RWPE2 (cell line): Measurements from ENCODE around the gene ZNHIT3.
"Not testable (repeated sequence)": the region's sequence is repeated elsewhere in the genome, so short reads cannot be mapped to it uniquely, and the experiment has no call there.

Experiments
- ATAC-seq: fragments of 200-7000 bp; cut with Tn5 transposase; 3 replicates; pipeline ENCODE4 v1.9.1; 2021; ENCODE audit warnings: low read depth
- DNase-seq: peaks from one replicate; pipeline ENCODE4 v3.0.0-alpha.2; 2020; ENCODE audit warnings: low spot score
- H3K27ac ChIP-seq: fragments of 450-650 bp; 2 replicates; pipeline ENCODE4 v1.5.1; 2017; ENCODE audit warnings: mild to moderate bottlenecking; ENCODE audit not compliant: poor library complexity, severe bottlenecking
- H3K27me3 ChIP-seq: fragments of 250-450 bp; sonication (Bioruptor Pico); 2 replicates; pipeline ENCODE4 v1.5.1; 2021; ENCODE audit warnings: mild to moderate bottlenecking, moderate library complexity; ENCODE audit not compliant: insufficient read depth, poor library complexity, severe bottlenecking
- H3K36me3 ChIP-seq: fragments of 250-450 bp; sonication (Bioruptor Pico); 2 replicates; pipeline ENCODE4 v1.5.1; 2020; ENCODE audit warnings: low read depth, mild to moderate bottlenecking, moderate library complexity
- H3K4me1 ChIP-seq: fragments of 250-450 bp; sonication (Bioruptor Pico); 2 replicates; pipeline ENCODE4 v1.5.1; 2021; ENCODE audit warnings: mild to moderate bottlenecking, moderate library complexity; ENCODE audit not compliant: insufficient read depth, poor library complexity, severe bottlenecking
- H3K4me3 ChIP-seq: fragments of 250-450 bp; sonication (Bioruptor Pico); 2 replicates; pipeline ENCODE4 v1.5.1; 2021; ENCODE audit warnings: mild to moderate bottlenecking, moderate library complexity; ENCODE audit not compliant: severe bottlenecking
- H3K9me3 ChIP-seq: fragments of 250-450 bp; sonication (Bioruptor Pico); 2 replicates; pipeline ENCODE4 v1.5.1; 2021; ENCODE audit warnings: mild to moderate bottlenecking, moderate library complexity; ENCODE audit not compliant: severe bottlenecking
- TF ChIP-seq, protein P1 (sequence below): fragments of 450-650 bp; IDR thresholded peaks from one replicate; pipeline ENCODE4 v1.5.1; 2017; ENCODE audit warnings: mild to moderate bottlenecking, moderate library complexity; ENCODE audit not compliant: poor library complexity, severe bottlenecking

The ZNHIT3 gene

DNA sequence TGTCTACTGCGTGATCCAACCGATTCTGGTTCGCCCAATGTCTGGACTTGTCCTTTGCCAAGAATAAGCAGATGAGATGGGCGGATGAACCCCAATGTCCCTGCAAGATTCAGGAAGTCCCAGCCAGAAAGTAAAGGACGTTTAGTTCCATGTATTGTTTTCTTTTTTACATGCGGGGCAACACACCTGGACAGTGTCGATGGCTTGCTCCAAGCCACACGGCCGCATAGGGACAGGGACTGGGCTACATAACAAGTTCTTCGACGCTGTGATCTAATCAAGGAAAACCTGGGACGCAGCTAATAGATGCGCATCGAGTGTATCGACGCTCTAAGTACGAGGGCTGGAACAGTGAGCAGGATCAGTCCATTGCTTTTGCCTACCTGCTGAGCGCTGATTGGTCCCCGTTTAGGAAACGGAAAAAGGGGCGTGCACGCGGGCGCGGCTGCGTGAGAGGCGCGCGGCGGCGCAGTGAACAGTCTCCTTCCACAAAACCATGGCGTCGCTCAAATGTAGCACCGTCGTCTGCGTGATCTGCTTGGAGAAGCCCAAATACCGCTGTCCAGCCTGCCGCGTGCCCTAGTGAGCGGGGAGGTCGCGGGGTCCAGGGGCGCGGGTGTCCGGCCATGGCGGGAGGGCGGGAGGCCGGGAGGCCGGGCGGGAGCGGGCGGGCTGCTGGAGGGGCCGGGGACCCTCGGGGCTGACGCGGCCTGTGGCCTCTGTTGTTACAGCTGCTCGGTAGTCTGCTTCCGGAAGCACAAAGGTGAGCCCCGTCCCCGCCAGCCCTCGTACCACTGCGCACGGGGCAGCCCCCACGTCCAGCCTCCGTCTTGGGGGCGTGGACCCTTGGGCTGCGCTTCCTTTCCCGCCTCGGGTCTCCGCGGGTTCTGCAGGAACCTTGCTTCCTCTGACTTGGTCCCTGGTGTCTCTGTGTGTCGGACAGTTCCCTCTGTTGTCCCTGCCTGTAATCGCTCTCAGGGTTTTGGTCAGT is at the start of gene ZNHIT3:
TSS of gene ZNHIT3 (plus strand) at position 478 of the 991 bp plus-strand sequence. CDS start at position 497, 19 bp downstream.
- DNase-seq (peak; percentile 90), ATAC-seq (peak; percentile 85)
- TF ChIP-seq, protein P1, sequence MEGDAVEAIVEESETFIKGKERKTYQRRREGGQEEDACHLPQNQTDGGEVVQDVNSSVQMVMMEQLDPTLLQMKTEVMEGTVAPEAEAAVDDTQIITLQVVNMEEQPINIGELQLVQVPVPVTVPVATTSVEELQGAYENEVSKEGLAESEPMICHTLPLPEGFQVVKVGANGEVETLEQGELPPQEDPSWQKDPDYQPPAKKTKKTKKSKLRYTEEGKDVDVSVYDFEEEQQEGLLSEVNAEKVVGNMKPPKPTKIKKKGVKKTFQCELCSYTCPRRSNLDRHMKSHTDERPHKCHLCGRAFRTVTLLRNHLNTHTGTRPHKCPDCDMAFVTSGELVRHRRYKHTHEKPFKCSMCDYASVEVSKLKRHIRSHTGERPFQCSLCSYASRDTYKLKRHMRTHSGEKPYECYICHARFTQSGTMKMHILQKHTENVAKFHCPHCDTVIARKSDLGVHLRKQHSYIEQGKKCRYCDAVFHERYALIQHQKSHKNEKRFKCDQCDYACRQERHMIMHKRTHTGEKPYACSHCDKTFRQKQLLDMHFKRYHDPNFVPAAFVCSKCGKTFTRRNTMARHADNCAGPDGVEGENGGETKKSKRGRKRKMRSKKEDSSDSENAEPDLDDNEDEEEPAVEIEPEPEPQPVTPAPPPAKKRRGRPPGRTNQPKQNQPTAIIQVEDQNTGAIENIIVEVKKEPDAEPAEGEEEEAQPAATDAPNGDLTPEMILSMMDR: no peak
- peaks cover 6% of the 10 kb centered on the region for H3K4me1 ChIP-seq
- no peaks in the 10 kb centered on the region for H3K9me3 ChIP-seq
- peak within 1 kb of the TSS; percentile 52 for H3K4me3 ChIP-seq
- H3K27ac ChIP-seq: peak within 1 kb of the TSS; percentile 50
- H3K27me3 ChIP-seq: peaks cover 11% of the 10 kb centered on the region
- peaks cover 17% of the 10 kb centered on the region; the same call in 1 of the 2 replicates for H3K36me3 ChIP-seq

DNA sequence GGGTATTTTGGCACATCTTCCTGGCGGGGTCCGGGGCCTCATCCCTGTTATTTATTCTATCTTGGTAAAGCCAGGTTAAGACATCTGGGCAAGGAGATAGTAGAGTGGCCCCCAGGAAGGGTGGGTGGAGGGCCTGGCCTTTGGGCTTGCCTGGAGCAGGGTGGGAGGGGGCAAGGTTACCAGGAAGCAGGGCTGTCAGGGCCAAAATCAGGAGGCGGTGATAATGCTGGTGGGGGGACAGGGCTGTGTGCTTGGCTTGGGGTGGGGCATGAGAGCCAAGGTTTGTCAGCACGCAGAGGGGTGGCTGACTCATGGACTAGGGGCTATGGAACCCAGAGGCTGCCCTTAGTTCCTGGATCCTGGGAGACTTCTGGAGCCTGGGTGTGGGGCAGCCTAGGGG is 44.7 kb upstream of the ZNHIT3 start:
- DNase-seq, H3K9me3 ChIP-seq, H3K27ac ChIP-seq, ATAC-seq, H3K4me1 ChIP-seq, H3K27me3 ChIP-seq, H3K36me3 ChIP-seq, H3K4me3 ChIP-seq: not testable (repeated sequence)

DNA sequence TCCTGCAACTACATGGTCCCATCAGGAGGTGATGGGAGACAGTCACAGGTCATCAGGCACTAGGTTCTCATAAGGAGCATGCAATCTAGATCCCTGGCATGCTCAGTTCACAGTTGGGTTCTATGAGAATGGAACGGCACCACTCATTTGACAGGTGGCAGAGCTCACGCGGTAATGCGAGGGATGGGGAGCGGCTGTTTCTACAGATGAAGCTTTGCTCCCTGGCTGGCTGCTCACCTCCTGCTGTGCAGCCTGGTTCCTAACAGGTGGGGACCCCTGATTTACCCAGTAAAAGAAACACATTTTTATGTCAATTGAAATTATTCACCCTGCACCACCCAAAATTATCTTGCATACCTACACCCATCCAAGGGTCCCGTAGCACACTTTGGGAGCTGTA is 42.7 kb upstream of the ZNHIT3 start:
- Histone ChIP-seq H3K4me3 (no peak overlapping the region), H3K9me3 (no peaks in the 10 kb centered on the region), H3K27me3 (no peaks in the 10 kb centered on the region), H3K36me3 (no peaks in the 10 kb centered on the region), H3K4me1 (no peaks in the 10 kb centered on the region), H3K27ac (no peak overlapping the region)
- no peak for DNase-seq
- TF ChIP-seq, protein P1: no peak
- ATAC-seq: no peak

DNA sequence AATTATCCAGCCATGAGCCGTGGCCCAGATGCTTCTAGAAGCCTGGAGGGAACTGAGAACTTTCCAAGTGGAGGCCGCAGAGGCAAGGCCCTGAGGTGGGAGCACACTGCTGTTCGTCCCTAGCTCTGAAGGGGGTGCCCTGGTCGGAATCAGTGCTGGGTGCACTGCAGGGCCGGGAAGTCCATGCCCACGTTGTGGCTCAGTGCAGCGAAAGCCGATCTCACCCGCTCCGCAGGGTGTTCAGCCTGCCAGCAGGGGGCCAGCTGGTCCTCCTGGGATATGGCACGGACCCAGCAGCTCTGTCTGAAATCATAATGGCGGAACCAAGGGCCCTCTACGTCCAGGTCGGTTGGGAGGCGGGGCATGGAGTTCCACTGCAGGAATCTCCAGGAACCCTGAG is 36.5 kb upstream of the ZNHIT3 start:
- not testable (repeated sequence) for H3K9me3 ChIP-seq, H3K27me3 ChIP-seq, H3K4me3 ChIP-seq, DNase-seq, ATAC-seq, H3K36me3 ChIP-seq, H3K27ac ChIP-seq, H3K4me1 ChIP-seq

DNA sequence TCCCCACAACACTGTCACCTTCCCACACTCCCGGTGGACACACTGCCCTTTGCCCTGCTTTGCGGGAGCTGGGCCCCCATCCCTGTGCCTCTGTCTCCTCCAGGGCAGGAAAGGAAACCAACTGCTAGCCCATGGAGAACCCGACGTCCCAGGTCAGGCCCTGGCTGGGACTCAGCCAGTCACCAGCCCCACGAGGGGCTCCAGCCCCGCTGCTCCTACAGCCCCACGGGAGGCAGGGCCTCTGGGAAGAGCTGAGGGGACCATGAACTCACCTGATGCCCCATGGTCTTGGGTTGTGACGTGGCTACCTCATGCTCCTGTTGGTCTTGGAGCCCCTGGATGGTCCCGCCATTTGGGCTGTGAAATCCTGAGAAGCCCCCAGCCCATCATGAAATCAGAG is 33.6 kb upstream of the ZNHIT3 start:
- H3K9me3 ChIP-seq, ATAC-seq, H3K36me3 ChIP-seq, H3K4me1 ChIP-seq, H3K4me3 ChIP-seq, H3K27me3 ChIP-seq, DNase-seq, H3K27ac ChIP-seq: not testable (repeated sequence)

DNA sequence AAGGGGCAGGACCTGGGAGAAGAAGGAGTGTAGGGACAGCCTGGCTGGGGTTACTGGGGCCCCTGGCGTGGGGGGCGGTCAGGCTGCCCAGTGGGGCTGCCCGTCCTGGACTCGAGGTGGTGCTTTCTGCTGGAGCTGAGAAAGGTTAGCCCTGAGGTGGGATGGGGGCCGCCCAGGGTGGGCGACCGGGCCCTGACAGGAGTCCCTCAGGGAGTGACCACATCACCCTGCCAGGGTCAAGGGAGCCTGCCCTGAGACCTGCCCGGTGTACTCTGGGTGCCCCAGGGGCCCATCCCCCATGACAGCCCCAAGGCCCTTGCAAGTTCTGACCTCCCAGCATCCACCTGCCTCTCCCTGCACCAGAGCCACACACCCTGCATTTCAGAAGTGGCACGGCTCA is 28.8 kb upstream of the ZNHIT3 start:
- H3K4me3 ChIP-seq, H3K27me3 ChIP-seq, H3K4me1 ChIP-seq, H3K36me3 ChIP-seq, H3K9me3 ChIP-seq, DNase-seq, H3K27ac ChIP-seq, ATAC-seq: not testable (repeated sequence)
